ENCODE data around the gene TP53BP2. TPM values are rescaled to one million over a fixed set of nuclear protein-coding genes. Genes with fewer than 3 reads are reported as not detected.

The TP53BP2 gene
- total and polyA plus RNA-seq, 2 donors (not counting 3 experiments of a cell fraction or from before 2014, with no cell fraction given): 21.9 to 51.9 TPM

- H3K9me3 ChIP-seq (replicated peaks; ENCODE audit: control insufficient read depth, insufficient read depth, low read length): no peaks in the 10 kb centered on the region
- H3K4me1 ChIP-seq (ENCODE audit: control insufficient read depth, extremely low read depth, insufficient read depth, low read length): peaks cover 56% of the 10 kb centered on the region
- FAIRE-seq (peak; percentile 58), DNase-seq (ENCODE audit: low read depth, low spot score) (peak; percentile 76)
- peak overlapping the region in 1 of 3 experiments; percentile 38 for H3K4me3 ChIP-seq (replicated peaks in 1 of 3; ENCODE audit: insufficient read depth in 1 of 3, low read depth in 1 of 3, low read length in 3 of 3)
- H3K27me3 ChIP-seq (ENCODE audit: control insufficient read depth in 2 of 2, insufficient read depth in 2 of 2, low read length in 2 of 2): no peaks in the 10 kb centered on the region
- peak overlapping the region; percentile 79 for H3K4me2 ChIP-seq (ENCODE audit: insufficient read depth, low read length)
- H3K36me3 ChIP-seq (ENCODE audit: control insufficient read depth in 2 of 2, extremely low read depth in 1 of 2, insufficient read depth in 2 of 2, low read length in 2 of 2): no peaks in the 10 kb centered on the region
- TF ChIP-seq POLR2AphosphoS5 (IDR thresholded peaks at IDR 0.05; ENCODE audit: insufficient read depth, low read depth, low read length) (no peak), CTCF (IDR thresholded peaks at IDR 0.05; ENCODE audit: extremely low read depth in 1 of 2, insufficient read depth in 1 of 2, low read depth in 1 of 2, low read length in 2 of 2) (no peak), MAX (IDR thresholded peaks at IDR 0.05; ENCODE audit: insufficient read depth, insufficient read length) (no peak), JUN (IDR thresholded peaks at IDR 0.05; ENCODE audit: borderline replicate concordance, insufficient read depth, insufficient read length, low read depth) (peak; percentile 96), GATA2 (IDR thresholded peaks at IDR 0.05; ENCODE audit: insufficient read depth, insufficient read length, low read depth, low read length) (peak; percentile 39), POLR2A (IDR thresholded peaks at IDR 0.05; ENCODE audit: low read depth, low read length) (no peak), EZH2 (IDR thresholded peaks at IDR 0.05; ENCODE audit: borderline replicate concordance, low read depth, low read length, severe bottlenecking) (no peak), FOS (IDR thresholded peaks at IDR 0.05; ENCODE audit: borderline replicate concordance, insufficient read depth, low read length) (peak; percentile 94), MYC (IDR thresholded peaks at IDR 0.05; ENCODE audit: low read depth, low read length) (no peak)
- H3K9me1 ChIP-seq (replicated peaks; ENCODE audit: control insufficient read depth, extremely low read depth, insufficient read depth, low read length): no peaks in the 10 kb centered on the region
- peaks cover 6% of the 10 kb centered on the region for H4K20me1 ChIP-seq (replicated peaks; ENCODE audit: control insufficient read depth, extremely low read depth, insufficient read depth, low read length)
- TSS peak; percentile 99 for BruUV-seq (replicated peaks)
- H2AFZ ChIP-seq (ENCODE audit: low read depth, low read length): no peak overlapping the region
- peaks cover 83% of the 10 kb centered on the region for H3K79me2 ChIP-seq (ENCODE audit: control insufficient read depth, insufficient read depth, low read length)
- ChIA-PET POLR2A (interaction anchor here (0.7 kb wide), 1 partner anchor 89 kb away, joined by 3 read pairs; no protein-coding TSS in a partner anchor), CTCF (interaction anchor here (0.6 to 1.3 kb wide), 6 partner anchors 10 to 321 kb away, joined by 3 to 9 read pairs (median 4); no protein-coding TSS in a partner anchor)
- peak overlapping the region; percentile 86 for H3K27ac ChIP-seq (ENCODE audit: insufficient read depth, low read depth, low read length)
- intact Hi-C loops (cut with micrococcal nuclease): loop anchor here (1.0 to 5.0 kb wide), 4 partner anchors 14 to 1595 kb away; partner anchors contain the start of gene LBR
- H3K9ac ChIP-seq (replicated peaks; ENCODE audit: extremely low read depth, insufficient read depth, low read length): peak overlapping the region; percentile 72
- dilution Hi-C loops (cut with MboI; ENCODE audit: extremely low pct_ligation_motif_present, low sequenced_read_pairs): no loop called here
Observed at GRCh38 chr1:223831755-223832636, 13.8 kb downstream of the TP53BP2 start.
